GM12891 (cell line): ENCODE data around the gene EVPL.

Experiments
- PAX5 ChIP-seq: IDR thresholded peaks from 2 replicates; pipeline ENCODE4 v1.6.1; 2011; ENCODE audit warnings: low read length, moderate library complexity, mild to moderate bottlenecking; ENCODE audit not compliant: insufficient read depth, severe bottlenecking
- POLR2A ChIP-seq: IDR thresholded peaks from 2 replicates; pipeline ENCODE4 v1.6.1; 2011; ENCODE audit warnings: low read depth, low read length, control low read depth
- POLR2AphosphoS5 ChIP-seq: IDR thresholded peaks from 2 replicates; pipeline ENCODE4 v1.6.1; 2011; ENCODE audit warnings: low read depth, low read length, control low read depth
- POU2F2 ChIP-seq: IDR thresholded peaks from 2 replicates; pipeline ENCODE4 v1.6.1; 2011; ENCODE audit warnings: low read depth, mild to moderate bottlenecking, control low read depth, low read length, moderate library complexity
- SPI1 ChIP-seq: IDR thresholded peaks from 2 replicates; pipeline ENCODE4 v1.6.1; 2011; ENCODE audit warnings: low read depth, low read length, control low read depth
- TAF1 ChIP-seq: IDR thresholded peaks from 2 replicates; pipeline ENCODE4 v1.6.1; 2011; ENCODE audit warnings: low read depth, low read length, control low read depth

DNA sequence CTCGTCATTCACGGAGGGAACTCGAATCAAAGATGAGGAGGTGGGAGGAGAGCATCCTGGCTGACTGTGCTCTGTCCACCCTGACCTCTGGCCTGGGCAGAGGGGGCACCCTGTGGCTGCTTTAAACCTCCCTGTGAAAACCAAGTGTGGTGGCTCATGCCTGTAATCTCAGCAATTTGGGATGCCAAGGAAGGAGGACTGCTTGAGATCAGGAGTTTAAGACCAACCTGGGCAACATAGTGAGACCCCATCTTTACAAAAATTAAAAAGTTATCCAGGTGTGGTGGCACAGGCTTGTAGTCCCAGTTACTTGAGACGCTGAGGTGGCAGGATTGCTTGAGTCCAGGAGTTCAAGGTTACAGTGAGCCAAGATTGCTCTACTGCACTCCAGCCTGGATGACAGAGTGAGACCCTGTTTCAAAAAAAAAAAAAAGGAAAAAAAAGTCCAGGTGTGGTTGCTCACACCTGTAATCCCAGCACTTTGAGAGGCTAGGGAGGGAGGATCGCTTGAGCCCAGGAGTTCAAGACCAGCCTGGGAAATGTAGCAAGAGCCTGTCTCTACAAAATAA lies 32.2 kb downstream of the EVPL start:
- TF ChIP-seq POLR2A = no peak
- no peak for TF ChIP-seq POLR2AphosphoS5
- TF ChIP-seq POU2F2 = no peak
- TF ChIP-seq TAF1 = no peak
- no peak for TF ChIP-seq SPI1
- TF ChIP-seq PAX5 = no peak
